Effector memory CD4-positive, alpha-beta T cell (primary cell): ENCODE measurements around the gene SRSF9.
"Not testable (repeated sequence)": the region's sequence is repeated elsewhere in the genome, so short reads cannot be mapped to it uniquely, and the experiment has no call there.

Source experiments
- DNase-seq, 3 donors: peaks; one replicate each; pipeline ENCODE4 v3.0.0-alpha.2; 2020
- H3K27ac ChIP-seq: 2 replicates; pipeline ENCODE4 v1.7.0; 2013; ENCODE audit warnings: mild to moderate bottlenecking, low read length, moderate library complexity; ENCODE audit not compliant: insufficient read depth, poor library complexity, severe bottlenecking
- H3K27me3 ChIP-seq: replicated peaks from 2 replicates; pipeline ENCODE4 v1.7.0; 2013; ENCODE audit warnings: mild to moderate bottlenecking, low read length; ENCODE audit not compliant: insufficient read depth, control insufficient read depth, poor library complexity, severe bottlenecking
- H3K36me3 ChIP-seq: 2 replicates; pipeline ENCODE4 v1.7.0; 2013; ENCODE audit warnings: mild to moderate bottlenecking, low read length, moderate library complexity; ENCODE audit not compliant: control insufficient read depth, insufficient read depth
- H3K4me1 ChIP-seq: 2 replicates; pipeline ENCODE4 v1.7.0; 2013; ENCODE audit warnings: low read length, mild to moderate bottlenecking; ENCODE audit not compliant: control insufficient read depth, insufficient read depth, poor library complexity, severe bottlenecking
- H3K4me3 ChIP-seq: 2 replicates; pipeline ENCODE4 v1.7.0; 2013; ENCODE audit warnings: low read length, low read depth, mild to moderate bottlenecking; ENCODE audit not compliant: insufficient read depth, poor library complexity, severe bottlenecking
- H3K9me3 ChIP-seq: 2 replicates; pipeline ENCODE4 v1.7.0; 2013; ENCODE audit warnings: mild to moderate bottlenecking, low read length, moderate library complexity; ENCODE audit not compliant: control insufficient read depth

SRSF9 gene

DNA sequence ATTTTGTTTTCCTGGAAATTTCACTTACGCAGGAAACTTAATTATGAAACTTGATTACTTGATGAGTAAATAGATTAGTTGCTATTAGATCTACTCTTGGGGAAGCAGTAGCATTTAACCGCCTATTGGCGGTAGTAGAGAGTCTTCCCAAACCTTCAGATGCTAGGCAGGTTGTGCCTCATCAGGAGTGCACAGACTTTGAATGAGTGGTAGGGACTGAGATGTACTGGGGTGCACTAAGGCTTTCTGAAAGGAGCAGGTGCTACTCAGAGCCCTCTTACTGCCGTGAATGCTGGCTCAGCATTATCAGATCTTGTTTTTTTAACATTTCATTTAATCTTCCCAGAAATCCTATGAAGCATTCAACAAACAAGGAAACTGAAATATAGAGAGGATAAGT, 15.6 kb downstream of the SRSF9 start:
- no peak for DNase-seq
- Histone ChIP-seq H3K9me3 (no peaks in the 10 kb centered on the region), H3K4me3 (no peak overlapping the region), H3K36me3 (peaks cover 20% of the 10 kb centered on the region), H3K27ac (no peak overlapping the region), H3K4me1 (no peaks in the 10 kb centered on the region), H3K27me3 (no peaks in the 10 kb centered on the region)

DNA sequence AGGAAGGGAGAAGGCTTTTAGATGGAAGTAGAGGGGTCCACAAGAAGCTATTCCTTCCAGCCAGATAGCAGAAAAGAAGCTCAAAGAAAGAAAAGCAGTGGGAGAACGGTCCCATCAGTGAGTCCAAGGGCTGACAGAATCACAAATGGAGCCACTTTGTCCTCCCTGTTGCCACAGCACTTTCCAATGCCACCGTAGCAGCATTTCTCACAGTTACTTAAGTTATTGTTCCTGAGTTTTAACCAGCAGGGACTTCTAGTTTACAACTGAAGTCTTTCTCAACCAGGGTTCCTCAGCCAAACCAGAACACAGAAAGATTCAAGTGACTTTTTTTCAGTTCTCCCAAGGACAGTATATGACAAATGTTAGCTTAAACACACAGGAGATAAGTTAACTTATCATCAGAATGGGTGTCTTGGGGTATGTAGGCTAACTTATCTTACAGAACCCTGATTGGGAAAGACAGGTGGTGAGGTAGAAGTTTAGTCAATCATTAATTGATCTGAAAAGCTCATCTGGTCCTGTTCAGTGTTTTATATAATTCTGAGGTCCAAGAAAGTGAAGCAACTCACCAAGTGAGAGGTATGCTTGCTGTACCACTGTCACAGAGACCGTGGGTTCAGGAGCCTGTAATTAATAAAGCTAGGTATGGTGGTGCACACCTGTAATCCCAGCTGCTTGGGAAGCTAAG, 16.3 kb downstream of the SRSF9 start:
- Histone ChIP-seq H3K4me1 (no peaks in the 10 kb centered on the region), H3K27ac (no peak overlapping the region), H3K4me3 (no peak overlapping the region), H3K27me3 (no peaks in the 10 kb centered on the region), H3K9me3 (no peaks in the 10 kb centered on the region), H3K36me3 (peaks cover 13% of the 10 kb centered on the region)
- DNase-seq: no peak

DNA sequence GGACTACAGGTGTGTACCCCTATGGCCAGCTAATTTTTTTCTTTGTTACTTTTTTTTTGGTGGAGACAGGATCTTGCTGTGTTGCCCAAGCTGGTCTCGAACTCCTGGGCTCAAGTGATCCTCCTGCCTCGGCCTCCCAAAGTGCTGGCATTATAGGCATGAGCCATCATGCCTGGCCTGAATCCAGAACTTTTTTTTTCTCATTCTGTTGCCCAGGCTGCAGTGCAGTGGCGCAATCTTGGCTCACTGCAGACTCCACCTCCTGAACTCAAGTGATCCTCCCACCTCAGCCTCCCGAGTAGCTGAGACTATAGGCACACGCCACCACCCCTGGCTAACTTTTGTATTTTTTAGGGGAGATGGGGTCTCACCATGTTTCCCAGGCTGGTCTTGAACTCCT, 17.0 kb downstream of the SRSF9 start:
- not testable (repeated sequence) for DNase-seq

DNA sequence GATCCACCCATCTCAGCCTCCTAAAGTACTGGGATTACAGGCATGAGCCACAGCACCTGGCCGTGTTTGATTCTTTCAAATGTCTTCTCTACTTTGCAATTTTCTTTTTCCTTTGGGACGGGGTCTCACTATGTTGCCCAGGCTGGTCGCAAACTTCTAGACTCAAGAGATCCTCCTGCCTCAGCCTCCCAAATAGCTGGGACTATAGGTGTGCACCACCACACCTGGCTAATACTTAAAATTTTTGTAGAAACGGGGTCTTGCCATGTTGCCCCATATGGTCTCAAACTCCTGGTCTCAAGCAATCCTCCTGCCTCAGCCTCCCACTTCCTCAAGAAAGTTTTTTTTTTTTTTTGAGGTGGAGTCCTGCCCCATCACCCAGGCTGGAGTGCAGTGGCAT, 21.6 kb downstream of the SRSF9 start:
- no peaks in the 10 kb centered on the region for H3K9me3 ChIP-seq
- no peaks in the 10 kb centered on the region for H3K27me3 ChIP-seq
- no peak overlapping the region for H3K4me3 ChIP-seq
- H3K36me3 ChIP-seq: peaks cover 12% of the 10 kb centered on the region
- H3K4me1 ChIP-seq: peaks cover 7% of the 10 kb centered on the region
- DNase-seq: no peak
- H3K27ac ChIP-seq: no peak overlapping the region

More for the DNA sequence above, 17.0 kb downstream of the SRSF9 start:
- not testable (repeated sequence) for H3K27me3 ChIP-seq, H3K4me1 ChIP-seq, H3K36me3 ChIP-seq, H3K9me3 ChIP-seq, H3K27ac ChIP-seq, H3K4me3 ChIP-seq

DNA sequence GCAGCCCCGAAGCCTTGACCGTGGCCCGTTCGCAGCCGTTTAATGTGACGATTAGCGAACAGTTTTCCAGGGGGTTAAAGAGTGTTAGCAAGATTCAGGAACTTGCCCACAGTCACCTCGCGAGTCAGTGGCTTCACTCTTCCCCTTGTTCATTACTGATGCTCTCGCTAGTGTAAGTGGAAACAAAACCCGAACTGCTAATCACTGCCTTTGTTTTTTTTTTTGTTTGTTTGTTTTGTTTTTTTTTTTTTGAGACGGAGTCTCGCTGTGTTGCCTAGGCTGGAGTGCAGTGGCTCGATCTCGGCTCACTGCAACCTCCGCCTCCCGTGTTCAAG, 22.7 kb downstream of the SRSF9 start:
- Histone ChIP-seq H3K4me3 (peak overlapping the region; percentile 99), H3K36me3 (peaks cover 12% of the 10 kb centered on the region), H3K27ac (peak overlapping the region; percentile 85)
- DNase-seq, H3K4me1 ChIP-seq, H3K27me3 ChIP-seq, H3K9me3 ChIP-seq: not testable (repeated sequence)

DNA sequence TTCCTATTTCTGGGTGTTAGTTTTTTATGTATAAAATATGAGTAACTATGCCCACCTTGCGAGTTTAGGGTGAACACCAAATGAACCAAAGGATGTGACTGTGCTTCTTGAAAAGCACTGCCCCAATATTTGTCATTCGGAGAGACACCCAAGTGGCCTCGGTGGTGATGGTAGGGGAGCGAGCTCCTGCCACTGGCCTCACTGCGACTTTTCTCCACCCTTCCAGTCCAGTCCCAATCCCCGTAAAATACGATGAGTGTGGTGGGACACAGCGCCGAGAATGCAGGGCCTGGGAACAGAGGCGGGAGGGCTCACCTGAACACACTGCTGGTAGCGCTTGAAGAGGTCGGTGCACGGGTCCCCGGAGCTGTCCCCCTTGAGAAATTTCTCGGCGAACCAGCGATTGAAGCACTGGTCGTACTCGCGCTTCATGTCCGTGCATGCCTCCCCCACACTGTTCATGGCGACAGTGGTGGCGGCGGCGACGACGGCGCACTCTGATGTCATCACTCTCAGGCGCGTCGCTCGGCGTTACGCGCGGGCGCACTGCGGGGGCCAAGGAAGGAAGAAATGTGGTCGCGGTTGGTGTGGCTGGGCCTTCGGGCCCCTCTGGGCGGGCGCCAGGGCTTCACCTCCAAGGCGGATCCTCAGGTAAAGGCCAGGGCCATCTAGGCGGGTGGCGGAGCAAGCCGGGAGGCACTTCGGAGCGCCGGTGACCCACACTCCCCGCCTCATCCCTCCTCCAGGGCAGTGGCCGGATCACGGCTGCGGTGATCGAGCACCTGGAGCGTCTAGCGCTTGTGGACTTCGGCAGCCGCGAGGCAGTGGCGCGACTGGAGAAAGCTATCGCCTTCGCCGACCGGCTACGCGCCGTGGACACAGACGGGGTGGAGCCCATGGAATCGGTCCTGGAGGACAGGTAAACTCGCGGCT, 23.4 kb downstream of the SRSF9 start, which contains the start of the genes GATC and TRIAP1:
TSS of gene GATC (plus strand) at position 534 of the 933 bp plus-strand sequence. CDS start at position 571, 37 bp downstream.
TSS of gene TRIAP1 (minus strand) at position 474 of the 933 bp plus-strand sequence. CDS start at position 462, 12 bp downstream.
- Histone ChIP-seq H3K27me3 (no peaks in the 10 kb centered on the region), H3K4me1 (peaks cover 7% of the 10 kb centered on the region), H3K27ac (peak within 1 kb of the TSS; percentile 85), H3K4me3 (peak within 1 kb of the TSS; percentile 99), H3K36me3 (peaks cover 14% of the 10 kb centered on the region), H3K9me3 (no peaks in the 10 kb centered on the region)
- peak; percentile 75 to 79 (median 79) for DNase-seq

DNA sequence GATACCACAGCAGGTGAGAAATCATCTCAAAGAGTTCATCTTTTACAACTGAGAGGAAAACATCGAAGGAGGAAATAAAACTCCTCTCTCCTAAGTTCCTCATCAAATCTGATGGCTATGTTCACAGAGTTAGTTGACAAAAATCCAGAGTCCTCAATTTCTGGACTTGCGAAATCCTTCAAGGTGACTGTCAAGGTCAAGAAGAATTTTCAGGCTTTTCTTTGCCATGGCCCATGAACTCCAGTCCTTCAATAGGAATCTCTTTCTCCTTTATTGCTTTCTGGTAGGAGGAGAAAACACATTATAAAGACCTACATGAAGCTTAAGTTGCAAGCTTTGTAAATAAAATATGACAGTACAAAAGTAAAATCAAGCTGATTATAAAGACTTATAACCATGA, 24.9 kb downstream of the SRSF9 start:
- Histone ChIP-seq H3K4me1 (peaks cover 12% of the 10 kb centered on the region), H3K27ac (no peak overlapping the region), H3K27me3 (no peaks in the 10 kb centered on the region), H3K36me3 (peaks cover 22% of the 10 kb centered on the region), H3K4me3 (no peak overlapping the region), H3K9me3 (no peaks in the 10 kb centered on the region)
- DNase-seq: no peak

DNA sequence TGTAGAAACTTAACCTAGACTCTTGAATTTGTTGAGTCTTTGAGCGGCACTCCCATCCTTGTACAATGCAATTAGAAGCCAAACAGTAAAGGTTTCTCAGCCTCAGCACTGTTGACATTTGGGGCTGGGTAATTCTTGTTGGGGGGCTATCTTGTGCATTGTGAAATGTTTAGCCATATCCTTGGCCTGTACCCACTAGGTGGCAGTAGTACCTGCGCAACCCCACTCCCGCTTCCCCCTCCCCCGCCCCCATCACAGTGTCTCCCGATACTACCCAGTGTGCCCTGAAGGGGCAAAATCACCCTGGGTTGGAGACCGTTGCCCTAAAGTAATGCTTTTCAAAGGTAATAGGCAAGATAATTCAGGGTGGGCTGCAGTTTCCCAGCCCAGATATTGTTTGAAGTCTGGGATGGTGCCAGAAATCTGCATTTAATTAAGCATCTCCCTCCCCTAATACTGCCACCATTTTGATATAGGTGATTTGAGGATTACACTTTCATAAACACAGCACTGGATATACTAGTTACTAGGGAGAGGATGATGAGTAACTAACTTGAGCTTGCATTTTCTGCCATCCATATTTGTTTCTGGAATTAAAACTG, 29.8 kb downstream of the SRSF9 start:
- DNase-seq: peak; percentile 60 to 71 (median 60)
- H3K9me3 ChIP-seq: no peaks in the 10 kb centered on the region
- H3K4me1 ChIP-seq: peaks cover 19% of the 10 kb centered on the region
- H3K4me3 ChIP-seq: no peak overlapping the region
- H3K36me3 ChIP-seq: peaks cover 22% of the 10 kb centered on the region
- H3K27ac ChIP-seq: no peak overlapping the region
- no peaks in the 10 kb centered on the region for H3K27me3 ChIP-seq

DNA sequence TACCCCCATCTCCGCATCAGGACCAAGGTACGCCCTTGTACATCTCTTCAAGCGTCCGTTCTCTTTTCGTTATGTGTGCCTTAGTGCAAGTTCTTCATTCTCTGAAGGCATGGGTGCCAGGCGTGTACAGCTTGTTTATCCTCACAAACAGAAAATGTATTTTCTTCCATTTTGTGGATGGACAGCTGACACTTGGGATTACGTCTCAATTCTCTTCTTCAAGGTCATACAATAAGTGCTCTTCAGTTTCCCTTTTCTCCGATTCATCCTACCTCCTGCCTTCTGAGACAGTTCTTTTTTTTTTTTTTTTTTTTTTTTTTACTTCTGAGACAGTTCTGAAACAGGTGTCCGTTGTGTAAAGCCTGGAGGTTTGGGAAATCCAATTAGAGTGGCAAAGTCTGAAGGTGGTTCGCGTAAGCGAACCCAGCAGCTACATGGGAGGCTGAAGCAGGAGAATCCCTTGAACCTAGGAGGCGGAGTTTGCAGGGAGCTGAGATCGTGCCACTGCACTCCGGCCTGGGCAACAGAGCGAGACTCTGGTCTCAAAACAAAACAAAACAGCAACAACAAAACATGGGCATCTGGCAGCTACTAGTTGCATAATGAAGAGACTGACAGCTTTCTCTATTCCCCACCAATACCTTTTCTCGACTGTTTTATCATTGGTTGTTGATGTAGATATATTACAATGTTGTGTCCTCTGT, 30.9 kb downstream of the SRSF9 start:
- Histone ChIP-seq H3K27ac (peak overlapping the region; percentile 81), H3K4me3 (peak overlapping the region; percentile 85), H3K36me3 (peaks cover 18% of the 10 kb centered on the region), H3K9me3 (no peaks in the 10 kb centered on the region), H3K4me1 (peaks cover 19% of the 10 kb centered on the region), H3K27me3 (no peaks in the 10 kb centered on the region)
- no peak for DNase-seq
